Ascending aorta (tissue), 2 donors: ENCODE measurements around the gene CMTM1. TPM values are rescaled to one million over a fixed set of nuclear protein-coding genes. Genes with fewer than 3 reads are reported as not detected.
"Not testable (repeated sequence)": the region's sequence is repeated elsewhere in the genome, so short reads cannot be mapped to it uniquely, and the experiment has no call there.

Experiments
- DNase-seq, 2 donors: peaks; one replicate each; pipeline ENCODE4 v3.0.0-alpha.2; 2019; ENCODE audit warnings: low spot score in 2 of 2
- H3K27ac ChIP-seq, 2 donors: fragments of 200-600 bp; sonication (generic); one replicate each; pipeline ENCODE4 v1.5.1; 2016 to 2017; ENCODE audit warnings: mild to moderate bottlenecking in 1 of 2
- H3K27me3 ChIP-seq: fragments of 200-600 bp; sonication (generic); one replicate; pipeline ENCODE4 v1.5.1; 2017
- H3K36me3 ChIP-seq, 2 donors: fragments of 200-600 bp; sonication (generic); one replicate each; pipeline ENCODE4 v1.5.1; 2016
- H3K4me1 ChIP-seq, 2 donors: fragments of 200-600 bp; sonication (generic); one replicate each; pipeline ENCODE4 v1.5.1; 2016 to 2017; ENCODE audit warnings: mild to moderate bottlenecking in 1 of 2
- H3K4me3 ChIP-seq, 2 donors: fragments of 200-600 bp; sonication (generic); one replicate each; pipeline ENCODE4 v1.5.1; 2016 to 2017; ENCODE audit warnings: mild to moderate bottlenecking in 1 of 2
- H3K9me3 ChIP-seq, 2 donors: fragments of 200-600 bp; sonication (generic); one replicate each; pipeline ENCODE4 v1.5.1; 2016
- CTCF ChIP-seq, 3 experiments: fragments of 200-600 bp in 2 of 3; fragments of 450-650 bp in 1 of 3; sonication (generic) in 2 of 3; IDR thresholded peaks; one replicate each; pipeline ENCODE4 v1.5.1; 2016 to 2019; ENCODE audit warnings: antibody characterized with exemption in 3 of 3, mild to moderate bottlenecking in 1 of 3, moderate library complexity in 1 of 3
- intact Hi-C: fragments of 100-400 bp; cut with DNase I; formaldehyde crosslinking; loops from one replicate; pipeline ENCODE4 v1.15.1; 2023
- total RNA-seq: library from RNA; depleted of rRNA; stranded (reverse); fragments of >200 nt; gene quantifications from one replicate; pipeline ENCODE4 v1.1.0, GENCODE V29; 2016

CMTM1 gene
- total RNA-seq, 1 donor from 2014 or later, result not detected

DNA sequence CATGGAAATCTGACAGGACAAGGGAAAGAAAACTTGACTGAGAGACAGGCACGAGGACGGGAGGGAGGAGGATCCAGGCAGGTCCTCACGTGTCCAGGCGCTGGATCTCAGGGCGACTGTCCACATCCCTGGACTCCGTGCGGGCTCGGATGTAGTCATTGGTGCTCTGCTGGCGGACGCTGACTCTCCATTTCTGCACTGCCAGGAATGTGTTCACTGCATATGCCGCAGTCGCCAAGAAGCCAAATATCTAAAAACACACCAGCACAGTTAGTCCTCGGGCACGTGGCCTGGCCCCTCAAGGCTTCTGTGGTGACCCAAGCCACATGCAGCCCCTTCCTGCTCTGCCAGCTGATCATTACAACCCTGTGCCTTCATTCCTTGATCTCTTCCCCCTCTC is 55.7 kb downstream of the CMTM1 start:
- H3K9me3 ChIP-seq, result no peaks in the 10 kb centered on the region
- no peaks in the 10 kb centered on the region for H3K27me3 ChIP-seq
- TF ChIP-seq CTCF (IDR thresholded peaks at IDR 0.05), result no peak
- no peak overlapping the region for H3K4me3 ChIP-seq
- intact Hi-C loops, result no loop called here
- H3K4me1 ChIP-seq, result peaks cover 0 to 11% of the 10 kb centered on the region in 2 donors
- no peak for DNase-seq
- peaks cover 0 to 10% of the 10 kb centered on the region in 2 donors for H3K36me3 ChIP-seq
- H3K27ac ChIP-seq, result no peak overlapping the region

DNA sequence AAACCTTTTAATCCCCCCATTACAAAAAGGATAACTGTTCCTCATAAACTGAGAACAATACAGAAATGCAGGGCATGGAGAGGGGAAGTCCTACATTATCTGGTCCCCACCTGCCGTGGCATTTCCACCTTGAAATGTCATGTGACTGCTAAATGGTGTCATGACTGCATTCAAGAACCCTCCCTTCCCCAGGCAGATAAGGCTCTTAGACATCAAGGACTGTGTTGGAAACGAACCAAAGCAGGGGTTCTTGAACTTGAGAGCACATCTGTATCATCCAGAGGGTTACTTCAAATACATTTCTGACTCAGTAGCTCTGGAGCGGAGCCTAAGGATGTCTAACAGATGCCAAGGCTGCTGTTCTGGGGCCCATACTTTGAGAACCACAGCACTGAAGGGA is 56.6 kb downstream of the CMTM1 start:
- H3K27ac ChIP-seq, result no peak overlapping the region
- H3K9me3 ChIP-seq, result no peaks in the 10 kb centered on the region
- H3K4me1 ChIP-seq, result peaks cover 0 to 11% of the 10 kb centered on the region in 2 donors
- peaks cover 0 to 10% of the 10 kb centered on the region in 2 donors for H3K36me3 ChIP-seq
- no peak overlapping the region for H3K4me3 ChIP-seq
- H3K27me3 ChIP-seq, result no peaks in the 10 kb centered on the region
- intact Hi-C loops, result no loop called here
- DNase-seq, result no peak
- TF ChIP-seq CTCF (IDR thresholded peaks at IDR 0.05), result no peak

DNA sequence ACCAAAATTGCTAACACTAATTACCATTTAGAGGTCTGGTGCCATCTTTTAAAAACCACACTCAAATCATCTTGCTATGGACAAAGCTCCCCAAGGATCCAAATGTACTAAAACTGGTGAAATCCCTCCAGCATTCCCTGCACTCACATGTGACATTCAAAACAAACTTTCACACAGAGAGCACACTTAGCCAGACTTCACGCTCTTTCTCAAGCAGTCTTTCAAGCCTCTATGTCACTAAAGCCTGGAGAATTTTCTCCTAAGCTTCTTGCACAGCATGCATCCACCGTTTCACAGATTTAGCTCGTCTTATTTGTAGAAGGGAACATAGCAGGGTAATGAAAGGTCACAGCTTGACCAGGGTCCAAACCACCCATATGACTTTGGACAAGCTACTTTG is 57.5 kb downstream of the CMTM1 start:
- intact Hi-C loops, result no loop called here
- Histone ChIP-seq H3K4me1 (peaks cover 0 to 5% of the 10 kb centered on the region in 2 donors), H3K4me3 (no peak overlapping the region), H3K27me3 (no peaks in the 10 kb centered on the region), H3K36me3 (peaks cover 0 to 10% of the 10 kb centered on the region in 2 donors), H3K27ac (no peak overlapping the region), H3K9me3 (no peaks in the 10 kb centered on the region)
- no peak for TF ChIP-seq CTCF (IDR thresholded peaks at IDR 0.05)
- no peak for DNase-seq

GRCh38 chr16:66627611-66628378 is 61.6 kb downstream of the CMTM1 start:
- H3K4me1 ChIP-seq, DNase-seq, H3K4me3 ChIP-seq, H3K36me3 ChIP-seq, H3K27ac ChIP-seq, intact Hi-C loops, H3K9me3 ChIP-seq, H3K27me3 ChIP-seq: not testable (repeated sequence)

Other genes with a start within 250 kb of the CMTM1 start
- 119 TPM for gene CDH5, start 199.7 kb upstream of the CMTM1 start, total RNA-seq
- not detected for gene BEAN1, start 139.1 kb upstream of the CMTM1 start, total RNA-seq
- 21.5 TPM for gene TK2, start 16.3 kb upstream of the CMTM1 start, total RNA-seq
- gene CKLF, start 13.9 kb upstream of the CMTM1 start, total RNA-seq, result not detected
- not detected for gene CMTM2, start 13.0 kb downstream of the CMTM1 start, total RNA-seq
- gene CMTM3, start 38.3 kb downstream of the CMTM1 start, total RNA-seq, result 42.6 TPM
- gene CMTM4, start 130.3 kb downstream of the CMTM1 start, total RNA-seq, result 20.1 TPM
- gene DYNC1LI2, start 185.2 kb downstream of the CMTM1 start, total RNA-seq, result 99.7 TPM
- gene TERB1, start 235.1 kb downstream of the CMTM1 start, total RNA-seq, result not detected